ENCODE data around the gene PKP1.

Gene PKP1

DNA sequence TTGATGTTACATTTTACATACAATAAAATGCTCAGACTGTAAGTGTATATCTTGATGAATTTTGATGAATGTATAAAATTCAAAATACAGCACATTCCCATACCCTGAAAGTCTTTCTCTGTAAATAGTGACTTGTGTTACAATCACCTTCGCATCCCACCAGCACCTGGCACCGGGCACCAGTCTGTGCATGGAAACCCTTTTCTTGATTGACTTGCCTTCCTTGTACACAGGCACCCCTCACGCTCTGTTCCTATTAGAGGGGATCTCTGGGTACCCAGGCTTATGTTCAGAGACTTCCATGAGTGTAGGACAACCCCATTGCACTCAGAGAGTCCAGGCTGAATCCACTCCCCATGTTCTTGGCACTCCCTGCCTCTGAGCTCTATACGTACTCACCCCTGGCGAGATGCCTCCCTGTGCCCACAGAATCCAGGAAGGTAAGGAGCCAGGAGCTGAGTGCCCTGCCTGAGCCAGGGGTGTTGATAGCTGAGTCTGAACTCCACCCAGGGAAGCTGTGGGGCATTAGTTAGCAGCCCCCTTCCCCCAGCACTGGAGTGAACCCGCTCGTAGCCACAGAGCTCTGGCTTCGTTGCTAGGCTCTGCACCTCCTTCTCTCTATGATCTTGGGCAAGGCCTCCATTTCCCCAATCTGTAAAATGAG, 22.5 kb upstream of the PKP1 start:
- H2AK5ac ChIP-seq (ENCODE audit: low read length, severe bottlenecking): no peak overlapping the region
- no peak overlapping the region for H3K27ac ChIP-seq (ENCODE audit: low read length, poor library complexity, severe bottlenecking)
- no peak overlapping the region for H2AFZ ChIP-seq (ENCODE audit: low read depth, low read length)
- H3K23ac ChIP-seq (ENCODE audit: low read length in 2 of 2): no peak overlapping the region
- H3K4me3 ChIP-seq (ENCODE audit: insufficient read depth in 1 of 2, low read depth in 1 of 2, low read length in 2 of 2): no peak overlapping the region
- no peak overlapping the region for H3K4ac ChIP-seq (ENCODE audit: low read depth in 1 of 2, low read length in 2 of 2)
- H3K36me3 ChIP-seq (ENCODE audit: control insufficient read depth in 1 of 2, insufficient read depth in 2 of 2, low read depth in 1 of 2, low read length in 2 of 2): no peaks in the 10 kb centered on the region
- 91% methylated on average over 5 of the region's 8 CpGs for WGBS
- H4K8ac ChIP-seq (ENCODE audit: low read length): no peak overlapping the region
- H3K9me3 ChIP-seq (ENCODE audit: control insufficient read depth, low read length): peaks cover 3% of the 10 kb centered on the region
- H2BK12ac ChIP-seq (ENCODE audit: low read length in 2 of 2): no peak overlapping the region
- H3K9ac ChIP-seq (ENCODE audit: low read length): no peak overlapping the region
- H3K27me3 ChIP-seq (ENCODE audit: control insufficient read depth in 1 of 2, insufficient read depth in 1 of 2, low read length in 2 of 2): peaks cover 0 to 26% of the 10 kb centered on the region in 2 experiments
- H3K18ac ChIP-seq (ENCODE audit: low read depth in 1 of 2, low read length in 2 of 2): no peak overlapping the region
- H2BK120ac ChIP-seq (ENCODE audit: low read depth, low read length): no peak overlapping the region
- H4K91ac ChIP-seq (ENCODE audit: low read length): no peak overlapping the region
- no peak for DNase-seq
- peaks cover 18% of the 10 kb centered on the region for H3K4me1 ChIP-seq (ENCODE audit: control insufficient read depth, insufficient read depth, low read depth, low read length)
- no peak overlapping the region for H3K14ac ChIP-seq (ENCODE audit: low read length in 2 of 2)
- no peak overlapping the region for H3K4me2 ChIP-seq (ENCODE audit: low read length, poor library complexity, severe bottlenecking)
- H2BK5ac ChIP-seq (ENCODE audit: low read depth, low read length, poor library complexity, severe bottlenecking): no peak overlapping the region
- no peaks in the 10 kb centered on the region for H3K79me1 ChIP-seq (replicated peaks; ENCODE audit: low read length, poor library complexity, severe bottlenecking)
- no peak overlapping the region for H2BK15ac ChIP-seq (ENCODE audit: low read depth, poor library complexity, severe bottlenecking)

DNA sequence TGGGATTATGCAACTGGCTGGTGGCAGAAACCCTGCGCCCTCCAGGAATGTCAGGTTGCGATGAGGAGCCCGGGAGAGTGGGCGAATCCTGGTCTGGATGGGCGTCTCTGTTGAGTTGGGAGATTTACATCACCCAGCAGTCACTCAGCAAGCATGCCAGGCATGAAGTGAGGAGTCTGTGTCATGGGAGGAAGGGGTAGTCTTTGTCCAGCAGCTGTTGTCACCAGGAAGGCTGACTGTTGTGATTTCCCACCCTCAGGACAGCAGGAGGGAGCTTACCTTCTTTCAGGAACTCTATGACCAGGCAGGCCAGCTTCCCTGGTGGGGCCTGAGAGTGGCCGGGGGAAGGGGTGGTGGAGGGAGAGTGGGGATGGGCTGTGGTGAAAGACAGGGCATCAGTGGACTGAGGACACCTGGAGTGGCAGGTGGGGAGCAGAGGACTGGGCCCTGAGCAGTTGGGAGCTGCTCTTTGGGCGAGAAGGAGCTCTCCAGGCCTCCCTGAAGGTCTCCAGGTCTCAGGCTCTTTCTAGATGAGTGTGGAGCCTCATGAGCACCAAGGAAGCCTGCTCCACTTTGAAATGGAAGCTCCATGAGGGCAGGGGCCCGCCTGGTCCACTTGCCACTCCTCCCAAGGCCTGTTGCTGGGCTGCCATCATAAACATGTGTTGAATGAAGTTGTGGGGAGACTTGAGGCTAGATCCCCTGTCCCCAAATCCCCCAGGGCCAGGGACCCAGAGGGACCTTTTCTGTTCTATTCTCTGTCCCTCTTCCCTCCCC, 21.3 kb upstream of the PKP1 start:
- H4K91ac ChIP-seq (ENCODE audit: low read length): no peak overlapping the region
- no peak overlapping the region for H2BK12ac ChIP-seq (ENCODE audit: low read length in 2 of 2)
- H3K9ac ChIP-seq (ENCODE audit: low read length): no peak overlapping the region
- no peak overlapping the region for H3K18ac ChIP-seq (ENCODE audit: low read depth in 1 of 2, low read length in 2 of 2)
- DNase-seq: no peak
- H2BK5ac ChIP-seq (ENCODE audit: low read depth, low read length, poor library complexity, severe bottlenecking): no peak overlapping the region
- no peak overlapping the region for H3K27ac ChIP-seq (ENCODE audit: low read length, poor library complexity, severe bottlenecking)
- no peak overlapping the region for H3K4me2 ChIP-seq (ENCODE audit: low read length, poor library complexity, severe bottlenecking)
- H3K23ac ChIP-seq (ENCODE audit: low read length in 2 of 2): no peak overlapping the region
- 84% methylated on average over 8 of the region's 8 CpGs for WGBS
- H3K79me1 ChIP-seq (replicated peaks; ENCODE audit: low read length, poor library complexity, severe bottlenecking): no peaks in the 10 kb centered on the region
- H3K4me3 ChIP-seq (ENCODE audit: insufficient read depth in 1 of 2, low read depth in 1 of 2, low read length in 2 of 2): no peak overlapping the region
- no peak overlapping the region for H2AFZ ChIP-seq (ENCODE audit: low read depth, low read length)
- H3K4me1 ChIP-seq (ENCODE audit: control insufficient read depth, insufficient read depth, low read depth, low read length): peaks cover 18% of the 10 kb centered on the region
- H3K27me3 ChIP-seq (ENCODE audit: control insufficient read depth in 1 of 2, insufficient read depth in 1 of 2, low read length in 2 of 2): peaks cover 0 to 22% of the 10 kb centered on the region in 2 experiments
- no peak overlapping the region for H2AK5ac ChIP-seq (ENCODE audit: low read length, severe bottlenecking)
- no peak overlapping the region for H2BK120ac ChIP-seq (ENCODE audit: low read depth, low read length)
- no peaks in the 10 kb centered on the region for H3K36me3 ChIP-seq (ENCODE audit: control insufficient read depth in 1 of 2, insufficient read depth in 2 of 2, low read depth in 1 of 2, low read length in 2 of 2)
- no peak overlapping the region for H3K14ac ChIP-seq (ENCODE audit: low read length in 2 of 2)
- H2BK15ac ChIP-seq (ENCODE audit: low read depth, poor library complexity, severe bottlenecking): no peak overlapping the region
- no peak overlapping the region for H3K4ac ChIP-seq (ENCODE audit: low read depth in 1 of 2, low read length in 2 of 2)
- no peak overlapping the region for H4K8ac ChIP-seq (ENCODE audit: low read length)
- peaks cover 3% of the 10 kb centered on the region for H3K9me3 ChIP-seq (ENCODE audit: control insufficient read depth, low read length)

DNA sequence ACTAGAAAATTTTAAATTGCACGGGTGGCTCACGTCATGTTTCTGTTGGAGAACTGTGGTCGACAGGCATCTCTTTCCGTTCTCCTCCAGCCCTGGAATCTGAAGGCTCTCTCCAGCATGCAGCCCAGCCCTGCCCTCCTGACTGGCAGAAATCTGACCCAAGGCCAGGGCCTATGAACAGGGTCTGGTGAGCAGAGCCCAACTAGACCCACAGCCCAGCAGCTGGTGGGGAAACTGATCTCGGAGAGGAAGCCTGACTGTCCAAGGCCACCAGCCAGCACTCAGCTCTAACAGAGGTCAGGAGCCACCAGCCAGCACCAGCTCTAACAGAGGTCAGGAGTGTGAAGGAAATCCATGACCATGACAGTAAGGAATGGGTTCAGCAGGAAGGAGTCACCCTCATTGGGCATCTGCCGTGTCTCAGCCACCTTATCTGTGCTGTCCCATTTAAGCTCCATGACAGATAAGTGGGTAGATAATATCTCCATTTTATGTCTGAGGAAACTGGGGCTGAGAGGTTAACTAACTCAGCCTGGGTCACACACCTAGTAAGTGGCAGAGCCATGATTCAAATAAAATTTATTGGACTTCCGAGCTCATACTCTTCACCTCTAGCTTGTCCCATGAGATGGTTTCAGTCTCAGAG, 20.2 kb upstream of the PKP1 start:
- Histone ChIP-seq H3K4me2 (ENCODE audit: low read length, poor library complexity, severe bottlenecking) (no peak overlapping the region), H2AK5ac (ENCODE audit: low read length, severe bottlenecking) (no peak overlapping the region), H3K36me3 (ENCODE audit: control insufficient read depth in 1 of 2, insufficient read depth in 2 of 2, low read depth in 1 of 2, low read length in 2 of 2) (no peaks in the 10 kb centered on the region), H3K14ac (ENCODE audit: low read length in 2 of 2) (no peak overlapping the region), H3K23ac (ENCODE audit: low read length in 2 of 2) (no peak overlapping the region), H2BK120ac (ENCODE audit: low read depth, low read length) (no peak overlapping the region), H3K79me1 (replicated peaks; ENCODE audit: low read length, poor library complexity, severe bottlenecking) (no peaks in the 10 kb centered on the region), H2BK5ac (ENCODE audit: low read depth, low read length, poor library complexity, severe bottlenecking) (no peak overlapping the region), H3K4me3 (ENCODE audit: insufficient read depth in 1 of 2, low read depth in 1 of 2, low read length in 2 of 2) (no peak overlapping the region), H4K91ac (ENCODE audit: low read length) (no peak overlapping the region), H3K18ac (ENCODE audit: low read depth in 1 of 2, low read length in 2 of 2) (no peak overlapping the region), H3K4me1 (ENCODE audit: control insufficient read depth, insufficient read depth, low read depth, low read length) (peaks cover 20% of the 10 kb centered on the region), H3K4ac (ENCODE audit: low read depth in 1 of 2, low read length in 2 of 2) (no peak overlapping the region), H3K9me3 (ENCODE audit: control insufficient read depth, low read length) (peaks cover under 1% of the 10 kb centered on the region), H2BK12ac (ENCODE audit: low read length in 2 of 2) (no peak overlapping the region), H2BK15ac (ENCODE audit: low read depth, poor library complexity, severe bottlenecking) (no peak overlapping the region), H3K27ac (ENCODE audit: low read length, poor library complexity, severe bottlenecking) (no peak overlapping the region), H3K9ac (ENCODE audit: low read length) (no peak overlapping the region), H3K27me3 (ENCODE audit: control insufficient read depth in 1 of 2, insufficient read depth in 1 of 2, low read length in 2 of 2) (peaks cover 0 to 22% of the 10 kb centered on the region in 2 experiments), H4K8ac (ENCODE audit: low read length) (no peak overlapping the region), H2AFZ (ENCODE audit: low read depth, low read length) (no peak overlapping the region)
- DNase-seq: no peak
- 81% methylated on average over 7 of the region's 7 CpGs for WGBS

DNA sequence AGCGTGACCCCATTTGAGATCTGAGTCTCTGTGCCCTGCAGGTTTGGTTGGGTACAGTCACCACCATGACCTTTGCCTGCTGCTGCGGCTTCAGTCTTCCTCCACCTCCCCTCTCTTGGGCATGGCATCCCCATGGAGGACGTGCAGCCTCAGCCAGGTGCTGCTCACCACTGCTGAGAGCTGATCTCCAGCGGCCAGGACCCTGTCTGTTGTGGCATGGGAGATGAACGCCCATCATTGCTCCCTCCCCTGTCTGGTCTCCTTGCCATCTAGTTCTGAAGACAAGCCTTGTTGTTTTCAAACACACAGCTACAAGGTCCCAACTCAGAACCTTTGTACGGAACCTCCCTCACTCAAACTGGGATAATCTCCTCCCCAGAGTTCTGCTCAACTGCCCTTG, 19.2 kb upstream of the PKP1 start:
- Histone ChIP-seq H3K4me3 (ENCODE audit: insufficient read depth in 1 of 2, low read depth in 1 of 2, low read length in 2 of 2) (no peak overlapping the region), H3K79me1 (replicated peaks; ENCODE audit: low read length, poor library complexity, severe bottlenecking) (no peaks in the 10 kb centered on the region), H3K27me3 (ENCODE audit: control insufficient read depth in 1 of 2, insufficient read depth in 1 of 2, low read length in 2 of 2) (peaks cover 0 to 18% of the 10 kb centered on the region in 2 experiments), H2BK120ac (ENCODE audit: low read depth, low read length) (no peak overlapping the region), H4K91ac (ENCODE audit: low read length) (no peak overlapping the region), H3K9ac (ENCODE audit: low read length) (no peak overlapping the region), H3K18ac (ENCODE audit: low read depth in 1 of 2, low read length in 2 of 2) (no peak overlapping the region), H3K4ac (ENCODE audit: low read depth in 1 of 2, low read length in 2 of 2) (no peak overlapping the region), H4K8ac (ENCODE audit: low read length) (peak overlapping the region; percentile 4), H3K36me3 (ENCODE audit: control insufficient read depth in 1 of 2, insufficient read depth in 2 of 2, low read depth in 1 of 2, low read length in 2 of 2) (no peaks in the 10 kb centered on the region), H3K4me1 (ENCODE audit: control insufficient read depth, insufficient read depth, low read depth, low read length) (peaks cover 23% of the 10 kb centered on the region), H3K14ac (ENCODE audit: low read length in 2 of 2) (no peak overlapping the region), H3K23ac (ENCODE audit: low read length in 2 of 2) (no peak overlapping the region), H2BK15ac (ENCODE audit: low read depth, poor library complexity, severe bottlenecking) (no peak overlapping the region), H3K4me2 (ENCODE audit: low read length, poor library complexity, severe bottlenecking) (no peak overlapping the region), H2BK12ac (ENCODE audit: low read length in 2 of 2) (no peak overlapping the region), H2AFZ (ENCODE audit: low read depth, low read length) (no peak overlapping the region), H3K27ac (ENCODE audit: low read length, poor library complexity, severe bottlenecking) (no peak overlapping the region), H3K9me3 (ENCODE audit: control insufficient read depth, low read length) (no peaks in the 10 kb centered on the region), H2BK5ac (ENCODE audit: low read depth, low read length, poor library complexity, severe bottlenecking) (no peak overlapping the region), H2AK5ac (ENCODE audit: low read length, severe bottlenecking) (no peak overlapping the region)
- 76% methylated on average over 6 of the region's 6 CpGs for WGBS
- DNase-seq: no peak
